ENCODE data around the gene IRF2.
"Not testable (repeated sequence)": the region's sequence is repeated elsewhere in the genome, so short reads cannot be mapped to it uniquely, and the experiment has no call there.

Gene IRF2

GRCh38 chr4:184345573-184345922 is 128.8 kb downstream of the IRF2 start:
- no peak for TF ChIP-seq CSRNP3 (CRISPR knock-in tag; IDR thresholded peaks at IDR 0.05)
- no peak for TF ChIP-seq PATZ1 (CRISPR knock-in tag; IDR thresholded peaks at IDR 0.05; ENCODE audit: borderline replicate concordance)
- no peak for ATAC-seq

GRCh38 chr4:184344899-184345572 is 129.3 kb downstream of the IRF2 start:
- ATAC-seq, result no peak
- TF ChIP-seq SNAI2 (CRISPR knock-in tag; IDR thresholded peaks at IDR 0.05) (no peak), PATZ1 (CRISPR knock-in tag; IDR thresholded peaks at IDR 0.05; ENCODE audit: borderline replicate concordance) (no peak), CSRNP3 (CRISPR knock-in tag; IDR thresholded peaks at IDR 0.05) (no peak), TCF4 (CRISPR knock-in tag; IDR thresholded peaks at IDR 0.05; ENCODE audit: borderline replicate concordance) (no peak), ISL1 (CRISPR knock-in tag; IDR thresholded peaks at IDR 0.05) (no peak), POU6F1 (CRISPR knock-in tag; IDR thresholded peaks at IDR 0.05; ENCODE audit: borderline replicate concordance, low read depth) (no peak), ARNTL (CRISPR knock-in tag; IDR thresholded peaks at IDR 0.05; ENCODE audit: borderline replicate concordance, low read depth) (no peak), PPARA (CRISPR knock-in tag; IDR thresholded peaks at IDR 0.05; ENCODE audit: borderline replicate concordance) (no peak), BACH2 (CRISPR knock-in tag; IDR thresholded peaks at IDR 0.05; ENCODE audit: borderline replicate concordance) (no peak), RARB (CRISPR knock-in tag; IDR thresholded peaks at IDR 0.05) (no peak), OSR1 (CRISPR knock-in tag; IDR thresholded peaks at IDR 0.05) (no peak)

- no peak for ATAC-seq
- TF ChIP-seq ZFP30 (CRISPR knock-in tag; IDR thresholded peaks at IDR 0.05) (no peak), ZNF565 (CRISPR knock-in tag; conservative IDR thresholded peaks at IDR 0.05; ENCODE audit: low read depth) (no peak)
Observed at GRCh38 chr4:184344435-184344834, 129.9 kb downstream of the IRF2 start.

- TF ChIP-seq TCF4 (CRISPR knock-in tag; IDR thresholded peaks at IDR 0.05; ENCODE audit: borderline replicate concordance) (no peak), GLIS3 (CRISPR knock-in tag; IDR thresholded peaks at IDR 0.05) (no peak), ZNF70 (CRISPR knock-in tag; IDR thresholded peaks at IDR 0.05) (peak; percentile 44; the same call in 1 of the 2 replicates), BACH2 (CRISPR knock-in tag; IDR thresholded peaks at IDR 0.05; ENCODE audit: borderline replicate concordance) (no peak), TSHZ2 (CRISPR knock-in tag; IDR thresholded peaks at IDR 0.05) (peak; percentile 73), RARB (CRISPR knock-in tag; IDR thresholded peaks at IDR 0.05) (no peak), ZNF8 (CRISPR knock-in tag; IDR thresholded peaks at IDR 0.05) (0 out of 2 replicates have a peak, but pooled peaks have one; percentile 6), TOX (CRISPR knock-in tag; IDR thresholded peaks at IDR 0.05; ENCODE audit: borderline replicate concordance) (no peak), OSR1 (CRISPR knock-in tag; IDR thresholded peaks at IDR 0.05) (no peak)
- peak; percentile 100 for ATAC-seq
Observed at GRCh38 chr4:184343502-184344177, 130.7 kb downstream of the IRF2 start.

- ATAC-seq, result not testable (repeated sequence)
Observed at GRCh38 chr4:184342857-184343237, 131.5 kb downstream of the IRF2 start.
